T-helper 17 cell (primary cell): ENCODE results near the gene COL26A1. TPM values are rescaled to one million over a fixed set of nuclear protein-coding genes. Genes with fewer than 3 reads are reported as not detected.
A peak's percentile ranks its signal among the peaks of the same experiment; 100 is the strongest.

ENCODE experiments used
- ATAC-seq: fragments of 150-1000 bp; cut with Tn5 transposase; 2 replicates; pipeline ENCODE4 v1.10.0; 2021; ENCODE audit warnings: mild to moderate bottlenecking, moderate library complexity
- DNase-seq, 3 donors: peaks; one replicate each; pipeline versions ENCODE4 v3.0.0 to v3.0.0-alpha.2; 2020 to 2021
- H3K9me3 ChIP-seq: one replicate; pipeline ENCODE4 v1.7.0; 2013; ENCODE audit warnings: low read length, mild to moderate bottlenecking; ENCODE audit not compliant: control insufficient read depth, poor library complexity, severe bottlenecking
- H3K27ac Mint-ChIP-seq: one replicate; pipeline ENCODE4 v1.8.0; 2022; ENCODE audit warnings: mild to moderate bottlenecking, moderate library complexity, mixed read lengths
- H3K27me3 Mint-ChIP-seq: one replicate; pipeline ENCODE4 v1.8.0; 2022; ENCODE audit warnings: mixed read lengths
- H3K36me3 Mint-ChIP-seq: one replicate; pipeline ENCODE4 v1.8.0; 2022; ENCODE audit warnings: low read depth, mixed read lengths
- H3K4me1 Mint-ChIP-seq: one replicate; pipeline ENCODE4 v1.8.0; 2022; ENCODE audit warnings: mild to moderate bottlenecking, mixed read lengths
- H3K4me3 Mint-ChIP-seq: one replicate; pipeline ENCODE4 v1.8.0; 2022; ENCODE audit warnings: mild to moderate bottlenecking, moderate library complexity, mixed read lengths
- total RNA-seq, 4 donors: library from RNA in 2 of 4; stranded (reverse) in 2 of 4; gene quantifications; one replicate each; pipeline ENCODE4 v1.2.3 and lab custom pipeline; 2022 to 2026

COL26A1 gene
- total RNA-seq, 2 donors from 2014 or later: not detected

DNA sequence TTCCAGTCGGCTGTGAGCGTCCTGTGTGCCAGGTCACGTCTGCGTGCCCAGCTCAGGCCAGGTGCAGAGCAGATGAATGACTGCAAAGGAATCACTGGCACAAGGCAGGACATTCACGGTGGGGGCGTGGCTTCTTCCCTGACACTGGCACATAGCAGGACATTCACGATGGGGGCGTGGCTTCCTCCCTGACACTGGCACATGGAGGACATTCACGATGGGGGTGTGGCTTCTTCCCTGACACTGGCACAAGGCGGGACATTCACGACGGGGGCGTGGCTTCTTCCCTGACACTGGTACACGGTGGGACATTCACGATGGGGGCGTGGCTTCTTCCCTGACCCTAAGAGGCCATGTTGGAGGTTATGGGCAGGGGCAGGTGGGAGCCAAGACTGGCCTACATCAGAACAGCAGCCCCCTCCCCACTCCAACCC, 202.1 kb downstream of the COL26A1 start:
- Mint-ChIP-seq H3K4me1 (peaks cover 3% of the 10 kb centered on the region), H3K27ac (no peak overlapping the region), H3K4me3 (no peak overlapping the region), H3K27me3 (peaks cover 24% of the 10 kb centered on the region), H3K36me3 (no peaks in the 10 kb centered on the region)
- DNase-seq: no peak
- H3K9me3 ChIP-seq: no peaks in the 10 kb centered on the region
- no peak for ATAC-seq

DNA sequence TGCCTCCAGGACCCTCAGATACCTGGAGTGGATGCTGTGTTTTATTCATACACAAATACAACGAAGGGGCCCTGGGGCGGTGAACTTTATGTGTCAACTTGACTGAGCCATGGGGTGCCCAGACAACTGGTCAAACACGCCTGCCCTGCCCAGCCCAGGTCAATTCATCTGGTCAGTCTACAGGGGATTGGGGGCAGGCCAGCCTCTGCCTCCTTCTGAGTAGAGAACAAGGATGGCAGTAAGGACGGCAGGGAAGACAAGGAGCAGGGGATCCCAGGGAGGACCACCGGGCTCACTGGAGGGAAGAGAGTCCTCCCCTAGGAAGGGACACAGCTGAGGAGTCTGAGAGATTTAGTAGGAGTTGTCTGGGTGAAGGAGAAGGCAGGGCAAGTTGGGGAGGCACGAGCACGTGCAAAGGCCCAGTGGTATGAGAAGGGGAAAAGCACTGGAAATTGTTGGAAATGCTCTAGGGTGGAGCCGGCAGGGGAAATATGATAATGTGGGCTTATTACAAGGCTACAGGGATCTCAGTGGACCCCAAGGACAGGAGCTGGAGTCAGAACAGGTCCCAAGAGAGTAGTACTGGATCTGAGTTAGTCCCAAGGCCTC, 203.0 kb downstream of the COL26A1 start:
- no peak for ATAC-seq
- no peak for DNase-seq
- H3K4me1 Mint-ChIP-seq: peaks cover 3% of the 10 kb centered on the region

DNA sequence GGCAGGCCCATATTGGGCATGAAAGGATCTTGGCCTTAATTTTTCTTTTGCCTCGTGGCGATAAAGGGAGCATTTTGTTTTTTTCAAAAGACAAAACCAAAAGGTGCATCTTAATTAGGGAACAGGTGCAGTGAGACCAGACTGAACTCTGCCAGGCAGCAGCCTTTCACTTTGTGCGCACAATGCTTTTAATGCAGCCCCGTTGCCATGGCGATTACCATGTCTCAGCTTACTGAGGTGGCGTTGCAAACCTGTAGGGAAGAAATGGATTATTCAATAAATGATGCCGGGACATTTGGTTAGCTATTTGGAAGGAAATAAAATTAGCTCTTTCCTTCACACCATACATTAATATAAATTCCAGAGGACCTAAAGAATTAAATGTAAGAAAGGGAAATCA, 204.6 kb downstream of the COL26A1 start:
- H3K36me3 Mint-ChIP-seq: no peaks in the 10 kb centered on the region
- peaks cover 4% of the 10 kb centered on the region for H3K9me3 ChIP-seq
- DNase-seq: no peak
- H3K4me3 Mint-ChIP-seq: no peak overlapping the region
- no peak for ATAC-seq
- H3K4me1 Mint-ChIP-seq: peaks cover 3% of the 10 kb centered on the region
- peaks cover 11% of the 10 kb centered on the region for H3K27me3 Mint-ChIP-seq
- H3K27ac Mint-ChIP-seq: no peak overlapping the region

More for the DNA sequence above, 203.0 kb downstream of the COL26A1 start:
- Mint-ChIP-seq H3K27ac (no peak overlapping the region), H3K4me3 (no peak overlapping the region), H3K36me3 (no peaks in the 10 kb centered on the region), H3K27me3 (peaks cover 16% of the 10 kb centered on the region)
- no peaks in the 10 kb centered on the region for H3K9me3 ChIP-seq

DNA sequence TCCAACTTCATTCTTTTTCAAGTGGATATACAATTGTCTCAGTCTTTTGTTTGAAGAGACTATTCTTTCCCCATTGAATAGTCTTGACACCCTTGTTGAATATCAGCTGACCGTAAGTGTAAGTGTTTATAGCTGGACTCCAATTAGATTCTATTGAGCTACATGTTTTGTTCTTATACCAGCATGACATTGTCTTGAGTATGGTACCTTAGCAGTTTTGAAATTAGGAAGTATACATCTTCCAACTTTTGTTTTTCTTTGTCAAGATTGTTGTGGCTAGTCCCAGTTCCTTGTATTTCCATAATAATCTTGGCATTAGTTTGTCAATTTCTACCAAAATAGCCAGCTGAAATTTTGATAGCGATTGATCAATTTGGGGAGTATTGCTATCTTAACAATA, 209.5 kb downstream of the COL26A1 start:
- Mint-ChIP-seq H3K36me3 (no peaks in the 10 kb centered on the region), H3K27ac (no peak overlapping the region), H3K27me3 (peaks cover 7% of the 10 kb centered on the region), H3K4me1 (no peaks in the 10 kb centered on the region), H3K4me3 (no peak overlapping the region)
- peaks cover 4% of the 10 kb centered on the region for H3K9me3 ChIP-seq
- no peak for ATAC-seq
- no peak for DNase-seq

DNA sequence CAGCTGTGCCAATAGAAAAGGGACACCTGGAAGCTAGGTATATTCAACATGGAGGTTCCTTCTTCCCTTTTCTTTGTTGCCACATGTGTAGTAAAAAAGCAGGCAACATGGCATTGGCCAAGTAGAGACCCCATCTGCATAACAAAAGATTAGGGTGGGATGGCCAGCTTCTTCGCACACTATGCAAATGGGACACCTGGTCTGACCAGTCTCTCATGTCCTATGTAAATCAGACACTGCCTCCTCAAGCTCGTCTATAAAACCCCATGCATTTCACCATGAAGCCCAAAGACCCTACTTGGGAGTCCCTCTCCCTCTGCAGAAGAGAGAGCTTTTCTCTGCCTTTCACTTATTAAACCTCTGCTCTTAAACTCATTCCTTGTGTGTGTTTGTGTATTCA, 212.5 kb downstream of the COL26A1 start:
- no peak overlapping the region for H3K4me3 Mint-ChIP-seq

DNA sequence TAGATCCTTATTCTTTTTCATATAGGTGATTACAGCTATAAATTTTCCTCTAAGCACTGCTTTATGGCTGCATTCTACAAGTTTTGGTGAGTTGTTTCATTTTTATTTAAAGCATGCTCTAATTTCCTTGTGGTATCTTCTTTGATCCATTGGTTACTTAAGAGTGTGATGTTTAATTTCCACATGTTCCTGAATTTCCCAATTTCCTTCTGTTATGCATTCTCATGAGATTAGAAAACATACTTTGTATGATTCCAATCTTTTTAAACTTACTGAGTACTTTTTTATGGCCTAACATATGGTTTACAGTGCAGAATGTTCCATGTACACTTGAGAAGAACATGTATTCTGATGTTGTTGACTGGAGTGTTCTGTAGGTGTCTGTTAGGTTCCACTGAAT, 213.0 kb downstream of the COL26A1 start:
- ATAC-seq (no peak), DNase-seq (no peak)
- Mint-ChIP-seq H3K4me3 (no peak overlapping the region), H3K27me3 (peaks cover 13% of the 10 kb centered on the region), H3K4me1 (no peaks in the 10 kb centered on the region), H3K27ac (peak overlapping the region; percentile 4), H3K36me3 (peaks cover 2% of the 10 kb centered on the region)
- H3K9me3 ChIP-seq: peaks cover 4% of the 10 kb centered on the region

More for the DNA sequence above, 212.5 kb downstream of the COL26A1 start:
- Mint-ChIP-seq H3K27ac (peak overlapping the region; percentile 4), H3K27me3 (peaks cover 10% of the 10 kb centered on the region), H3K4me1 (no peaks in the 10 kb centered on the region), H3K36me3 (peaks cover 2% of the 10 kb centered on the region)
- no peak for DNase-seq
- H3K9me3 ChIP-seq: peaks cover 4% of the 10 kb centered on the region
- ATAC-seq: no peak

DNA sequence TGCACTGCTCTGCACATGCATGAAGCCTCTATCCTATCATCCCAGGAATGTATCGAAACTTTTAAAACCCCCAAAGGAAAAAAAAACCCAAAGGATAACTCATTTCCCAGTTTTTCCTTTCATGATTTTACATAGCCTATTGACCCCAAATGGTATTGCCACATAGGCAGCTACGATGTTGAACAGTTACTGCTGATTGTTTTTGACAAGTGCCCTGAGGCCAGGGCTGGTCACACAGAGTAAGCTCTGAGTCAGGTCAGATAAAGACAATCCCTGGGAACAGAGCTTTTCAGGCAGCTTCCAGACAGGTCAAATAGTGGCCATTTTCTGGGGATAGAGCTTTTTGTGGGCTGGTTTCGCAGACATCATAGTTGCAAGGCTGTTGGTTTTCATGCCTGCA, 214.3 kb downstream of the COL26A1 start:
- Mint-ChIP-seq H3K36me3 (peaks cover 2% of the 10 kb centered on the region), H3K27ac (no peak overlapping the region), H3K27me3 (peaks cover 19% of the 10 kb centered on the region), H3K4me3 (no peak overlapping the region), H3K4me1 (no peaks in the 10 kb centered on the region)
- peaks cover under 1% of the 10 kb centered on the region for H3K9me3 ChIP-seq
- no peak for DNase-seq
- ATAC-seq: no peak

DNA sequence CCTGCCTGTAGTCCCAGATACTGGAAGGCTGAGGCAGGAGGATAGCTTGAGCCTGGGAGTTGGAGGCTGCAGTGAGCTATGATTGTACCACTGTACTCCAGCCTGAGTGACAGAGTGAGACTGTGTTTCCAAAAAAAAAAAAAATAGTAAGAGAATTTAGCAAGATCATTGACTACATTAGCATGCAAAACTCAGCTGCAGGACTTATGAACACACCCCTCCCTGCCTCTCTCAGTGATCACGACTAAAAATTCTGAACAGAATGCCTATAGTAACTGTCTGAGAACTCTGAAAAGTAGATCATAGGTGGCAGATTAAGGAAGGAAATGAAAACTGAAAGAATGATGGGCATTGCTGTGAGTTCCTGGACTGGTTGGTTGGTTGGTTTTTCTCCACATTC, 215.9 kb downstream of the COL26A1 start:
- no peaks in the 10 kb centered on the region for H3K9me3 ChIP-seq
- peaks cover 2% of the 10 kb centered on the region for H3K36me3 Mint-ChIP-seq
- H3K4me1 Mint-ChIP-seq: no peaks in the 10 kb centered on the region
- no peak overlapping the region for H3K4me3 Mint-ChIP-seq
- no peak for DNase-seq
- H3K27me3 Mint-ChIP-seq: peaks cover 30% of the 10 kb centered on the region
- ATAC-seq: no peak
- no peak overlapping the region for H3K27ac Mint-ChIP-seq

DNA sequence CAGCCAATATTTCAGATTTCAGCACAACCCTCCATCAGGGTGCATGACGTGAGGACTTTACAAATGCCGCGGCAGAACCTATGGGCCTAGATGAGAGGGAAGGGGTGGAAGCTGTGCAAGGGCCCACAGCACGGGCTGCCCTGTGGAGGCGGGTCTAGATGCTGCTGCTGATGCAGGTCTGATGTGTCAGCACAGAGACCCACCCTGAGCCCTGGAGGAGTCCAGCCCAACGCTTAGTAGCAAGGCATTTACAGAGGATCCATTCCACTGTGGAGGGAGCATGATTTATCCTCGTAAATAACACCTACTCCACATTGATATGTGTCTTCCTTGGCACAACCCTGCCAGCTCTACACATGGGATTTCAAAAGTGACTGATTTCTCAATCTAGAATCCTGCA, 217.9 kb downstream of the COL26A1 start:
- DNase-seq (no peak), ATAC-seq (no peak)
- Mint-ChIP-seq H3K4me3 (no peak overlapping the region), H3K27ac (no peak overlapping the region), H3K4me1 (no peaks in the 10 kb centered on the region), H3K36me3 (peaks cover 5% of the 10 kb centered on the region), H3K27me3 (peaks cover 31% of the 10 kb centered on the region)
- no peaks in the 10 kb centered on the region for H3K9me3 ChIP-seq

DNA sequence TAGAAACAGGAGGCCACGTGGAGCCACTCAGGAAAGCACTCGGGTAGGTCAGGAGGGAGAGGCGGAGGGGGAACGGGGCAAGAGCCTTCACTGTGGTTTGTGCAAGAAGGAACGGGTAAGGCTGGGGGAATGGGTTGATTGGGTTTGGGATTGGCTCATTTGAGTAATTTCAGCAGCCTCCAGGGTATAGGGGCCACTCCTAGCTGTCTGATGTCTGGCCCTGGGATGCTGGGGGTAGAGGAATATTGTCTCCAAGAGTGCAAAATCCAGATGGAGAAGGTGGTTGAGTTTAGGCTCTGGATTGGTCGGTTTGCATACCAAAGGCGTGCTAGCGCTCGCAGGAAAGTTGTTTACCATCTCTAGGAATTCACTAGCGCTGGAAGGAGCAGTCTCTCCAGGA, 219.2 kb downstream of the COL26A1 start:
- DNase-seq (no peak), ATAC-seq (no peak)
- Mint-ChIP-seq H3K4me3 (no peak overlapping the region), H3K36me3 (peaks cover 5% of the 10 kb centered on the region), H3K27ac (no peak overlapping the region), H3K4me1 (no peaks in the 10 kb centered on the region), H3K27me3 (peaks cover 31% of the 10 kb centered on the region)
- no peaks in the 10 kb centered on the region for H3K9me3 ChIP-seq

DNA sequence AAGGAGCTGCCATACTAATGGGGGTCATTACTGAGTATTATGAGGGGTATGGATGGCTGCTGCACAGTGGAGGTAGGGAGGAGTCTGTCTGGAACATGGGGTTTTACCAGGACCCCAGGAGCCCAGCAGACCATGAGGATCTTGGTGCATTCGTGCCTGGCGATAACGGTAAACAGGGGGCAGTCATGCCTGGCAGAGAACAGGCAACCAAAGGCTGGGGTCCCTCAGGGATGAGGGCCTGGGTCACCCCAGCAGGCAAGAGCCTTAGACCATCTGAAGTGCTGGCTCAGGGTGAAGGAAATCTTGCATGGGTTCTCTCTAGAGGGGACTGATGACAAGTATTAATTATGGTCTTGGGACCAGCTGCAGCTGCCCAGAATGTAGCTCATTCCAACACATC, 220.3 kb downstream of the COL26A1 start:
- Mint-ChIP-seq H3K36me3 (peaks cover 5% of the 10 kb centered on the region), H3K27ac (no peak overlapping the region), H3K4me3 (no peak overlapping the region), H3K27me3 (peaks cover 31% of the 10 kb centered on the region), H3K4me1 (no peaks in the 10 kb centered on the region)
- H3K9me3 ChIP-seq: no peaks in the 10 kb centered on the region
- DNase-seq (no peak), ATAC-seq (no peak)

DNA sequence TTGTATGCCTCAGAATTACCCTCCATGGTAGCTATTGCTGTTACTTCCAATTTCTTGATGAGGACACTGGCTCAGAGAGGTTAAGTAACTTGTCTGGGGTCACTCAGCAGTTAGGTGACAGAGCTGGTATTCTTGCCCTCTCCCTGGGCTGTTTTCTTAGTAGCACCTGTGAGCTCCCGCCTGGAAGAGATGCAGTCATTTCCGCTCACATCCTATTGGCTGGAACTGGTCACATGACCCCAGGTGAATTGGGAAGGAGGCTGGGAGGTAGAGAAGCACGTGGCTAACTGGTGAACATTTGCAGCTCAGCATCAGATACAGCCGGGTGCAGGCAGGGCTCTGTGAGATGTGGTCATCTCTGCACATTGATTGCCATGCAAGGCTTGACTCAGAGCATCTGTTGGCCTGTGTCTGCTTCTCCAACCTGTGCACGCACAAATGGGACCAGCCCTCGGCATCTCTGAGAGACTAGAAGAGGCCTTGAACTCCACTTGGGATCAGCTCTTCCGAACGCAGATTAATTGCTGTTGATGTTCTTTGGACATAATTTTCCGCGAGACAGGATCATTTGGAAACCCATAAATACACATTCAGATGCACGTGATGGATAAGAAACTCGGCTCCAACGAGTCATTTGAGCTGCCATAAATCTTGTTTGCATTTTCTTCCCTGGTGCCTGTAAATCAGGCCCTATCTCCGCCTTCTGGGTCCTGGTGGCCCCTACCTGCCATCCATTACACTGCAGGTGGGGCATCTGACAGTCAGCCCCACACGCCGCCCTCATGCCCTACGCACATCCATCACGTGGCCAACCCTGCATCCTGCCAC, 223.6 kb downstream of the COL26A1 start:
- DNase-seq (no peak), ATAC-seq (no peak)
- no peak overlapping the region for H3K4me3 Mint-ChIP-seq
- no peak overlapping the region for H3K27ac Mint-ChIP-seq
- H3K4me1 Mint-ChIP-seq: peaks cover 4% of the 10 kb centered on the region
- H3K9me3 ChIP-seq: no peaks in the 10 kb centered on the region
- H3K27me3 Mint-ChIP-seq: peaks cover 23% of the 10 kb centered on the region
- H3K36me3 Mint-ChIP-seq: peaks cover 3% of the 10 kb centered on the region

DNA sequence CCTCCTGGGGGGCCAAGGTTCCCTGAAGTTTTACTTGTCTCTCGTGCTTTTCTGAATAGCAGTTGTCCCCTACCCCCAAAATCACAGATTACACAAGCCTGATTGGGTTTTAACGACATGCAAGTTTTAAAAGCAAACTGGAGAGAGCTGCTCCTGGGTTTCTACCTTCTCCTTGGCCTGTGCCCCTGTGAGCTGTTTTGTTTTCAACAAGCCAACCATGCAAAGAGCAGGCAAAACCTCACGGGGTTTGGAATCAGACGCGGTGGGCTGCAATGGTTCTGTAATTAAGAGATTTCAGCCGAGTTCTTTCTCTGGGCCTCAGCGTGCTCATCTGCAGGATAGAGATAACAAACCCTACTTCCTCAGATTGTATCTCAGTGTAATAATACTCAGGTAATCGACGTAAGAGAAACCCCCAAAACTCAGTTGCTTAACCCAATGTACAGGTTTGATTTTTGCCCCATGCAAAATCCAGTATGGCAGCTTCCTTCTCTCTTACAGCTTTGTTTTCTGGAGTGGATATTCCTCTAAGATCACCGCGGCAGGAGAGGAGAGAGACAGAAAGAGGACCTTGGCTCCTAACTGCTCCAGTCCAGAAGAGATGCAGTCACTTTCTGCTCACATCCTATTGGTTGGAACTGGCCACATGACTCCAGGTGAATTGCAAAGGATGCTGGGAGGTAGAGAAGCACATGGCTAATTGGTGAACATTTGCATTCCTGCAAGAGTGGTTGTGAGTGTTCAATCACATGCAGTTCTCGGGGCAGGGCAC, 224.4 kb downstream of the COL26A1 start:
- Mint-ChIP-seq H3K27ac (no peak overlapping the region), H3K36me3 (peaks cover 3% of the 10 kb centered on the region), H3K4me3 (no peak overlapping the region), H3K27me3 (peaks cover 16% of the 10 kb centered on the region), H3K4me1 (peaks cover 4% of the 10 kb centered on the region)
- H3K9me3 ChIP-seq: no peaks in the 10 kb centered on the region
- ATAC-seq: no peak
- no peak for DNase-seq
